ENCODE results near the gene EFCAB8. TPM values are rescaled to one million over a fixed set of nuclear protein-coding genes. Genes with fewer than 3 reads are reported as not detected.

The EFCAB8 gene
- total and polyA plus RNA-seq, 9 donors, result 0.08 to 0.20 TPM; not detected in 7

GRCh38 chr20:32999603-33000250 is 141.0 kb downstream of the EFCAB8 start:
- H3K27me3 ChIP-seq, result no peaks in the 10 kb centered on the region
- no peaks in the 10 kb centered on the region for H3K36me3 ChIP-seq
- WGBS, 3 donors, result 47 to 50% (median 49%) methylated on average over 9 of the region's 9 CpGs
- no peak overlapping the region for H3K4me3 ChIP-seq
- TF ChIP-seq EP300 (IDR thresholded peaks at IDR 0.05), result no peak
- no peak for TF ChIP-seq POLR2A (IDR thresholded peaks at IDR 0.05)
- TF ChIP-seq CTCF (IDR thresholded peaks at IDR 0.05), result no peak
- H3K9me3 ChIP-seq, result no peaks in the 10 kb centered on the region
- DNase-seq, result no peak
- no peak overlapping the region for H3K27ac ChIP-seq
- intact Hi-C loops (cut with DNase I), result loop anchor here in 1 of 4 donors (10.0 kb wide), 1 partner anchor 65 kb away; no protein-coding TSS in a partner anchor
- no peaks in the 10 kb centered on the region for H3K4me1 ChIP-seq (ENCODE audit: insufficient read depth)

GRCh38 chr20:33000802-33001466 is 142.2 kb downstream of the EFCAB8 start:
- H3K27ac ChIP-seq, result no peak overlapping the region
- H3K9me3 ChIP-seq, result no peaks in the 10 kb centered on the region
- no peak overlapping the region for H3K4me3 ChIP-seq
- no peak for TF ChIP-seq EP300 (IDR thresholded peaks at IDR 0.05)
- TF ChIP-seq CTCF (IDR thresholded peaks at IDR 0.05), result no peak
- TF ChIP-seq POLR2A (IDR thresholded peaks at IDR 0.05), result no peak
- no peaks in the 10 kb centered on the region for H3K36me3 ChIP-seq
- H3K27me3 ChIP-seq, result no peaks in the 10 kb centered on the region
- DNase-seq, result no peak
- no peaks in the 10 kb centered on the region for H3K4me1 ChIP-seq (ENCODE audit: insufficient read depth)
- WGBS, 3 donors, result 52 to 54% (median 53%) methylated on average over 9 of the region's 9 CpGs
- intact Hi-C loops (cut with DNase I), result loop anchor here in 1 of 4 donors (10.0 kb wide), 1 partner anchor 64 kb away; no protein-coding TSS in a partner anchor

DNA sequence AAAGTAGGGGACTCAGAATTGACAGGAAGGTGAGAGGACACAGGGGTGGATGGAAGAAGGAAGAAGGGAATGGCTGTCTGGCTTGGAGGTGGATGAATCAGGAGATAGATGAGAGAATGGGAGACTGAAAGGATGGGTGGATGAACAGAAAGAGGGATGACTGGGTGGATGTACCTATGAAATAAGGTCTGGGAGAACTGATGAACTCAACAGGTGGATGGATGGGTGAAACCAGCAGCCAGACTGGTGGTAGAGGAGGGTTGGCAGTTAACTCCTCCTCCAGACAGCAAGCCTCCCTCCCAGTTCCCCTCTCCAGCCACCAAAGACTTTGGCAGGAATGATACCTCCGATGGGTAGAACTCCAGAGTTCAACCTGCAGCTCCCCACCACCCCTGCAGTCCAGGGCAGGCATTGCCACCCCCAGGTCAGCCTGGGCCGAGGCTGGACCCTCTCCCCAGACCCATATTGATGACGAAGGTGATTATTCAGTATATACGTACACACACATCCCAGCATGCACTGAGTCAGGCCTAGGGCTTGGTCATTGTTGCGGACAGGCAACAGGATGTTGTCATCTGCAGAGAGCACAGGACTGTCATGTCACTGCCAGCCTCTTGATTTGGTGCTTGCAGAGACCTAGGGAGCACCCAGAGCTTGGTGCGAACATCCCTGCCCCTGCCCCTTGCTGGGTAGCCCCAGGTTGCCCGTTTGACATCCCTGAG is 143.5 kb downstream of the EFCAB8 start:
- Histone ChIP-seq H3K4me1 (ENCODE audit: insufficient read depth) (no peaks in the 10 kb centered on the region), H3K36me3 (no peaks in the 10 kb centered on the region), H3K4me3 (no peak overlapping the region), H3K27ac (no peak overlapping the region), H3K27me3 (no peaks in the 10 kb centered on the region), H3K9me3 (no peaks in the 10 kb centered on the region)
- WGBS, 3 donors, result 77 to 82% (median 81%) methylated on average over 7 of the region's 7 CpGs
- TF ChIP-seq POLR2A (IDR thresholded peaks at IDR 0.05) (no peak), EP300 (IDR thresholded peaks at IDR 0.05) (no peak), CTCF (IDR thresholded peaks at IDR 0.05) (no peak)
- no peak for DNase-seq
- intact Hi-C loops (cut with DNase I), result loop anchor here in 1 of 4 donors (10.0 kb wide), 1 partner anchor 63 kb away; no protein-coding TSS in a partner anchor

GRCh38 chr20:33004141-33004751 is 145.5 kb downstream of the EFCAB8 start, which contains the start of gene SUN5:
Gene SUN5, minus strand, starts transcription at chr20:33004433. Its CDS starts 93 bp downstream, at chr20:33004340.
- TF ChIP-seq POLR2A (IDR thresholded peaks at IDR 0.05) (no peak), EP300 (IDR thresholded peaks at IDR 0.05) (no peak), CTCF (IDR thresholded peaks at IDR 0.05) (no peak)

More at GRCh38 chr20:33004141-33004751, 145.5 kb downstream of the EFCAB8 start, which contains the start of gene SUN5:
- H3K36me3 ChIP-seq, result no peaks in the 10 kb centered on the region
- no peak for DNase-seq
- no peaks in the 10 kb centered on the region for H3K27me3 ChIP-seq
- 67 to 77% (median 73%) methylated on average over 6 of the region's 6 CpGs for WGBS, 3 donors
- intact Hi-C loops (cut with DNase I), result loop anchor here in 1 of 4 donors (10.0 kb wide), 1 partner anchor 61 kb away; no protein-coding TSS in a partner anchor
- no peak within 1 kb of the TSS for H3K27ac ChIP-seq
- no peak within 1 kb of the TSS for H3K4me3 ChIP-seq
- no peaks in the 10 kb centered on the region for H3K4me1 ChIP-seq (ENCODE audit: insufficient read depth)
- H3K9me3 ChIP-seq, result no peaks in the 10 kb centered on the region

All from ovary (tissue), 9 donors.